Esophagus squamous epithelium (tissue), 5 donors: ENCODE measurements around the gene MICB. TPM values are rescaled to one million over a fixed set of nuclear protein-coding genes. Genes with fewer than 3 reads are reported as not detected.
A peak's percentile ranks its signal among the peaks of the same experiment; 100 is the strongest.

ENCODE experiments used
- DNase-seq: peaks from one replicate; lab custom pipeline; 2025; lab: John Stamatoyannopoulos, UW
- H3K27ac ChIP-seq, 4 donors: fragments of 200-600 bp; sonication (generic); one replicate each; pipeline ENCODE4 v1.5.1; 2016 to 2019; ENCODE audit warnings: mild to moderate bottlenecking in 1 of 4
- H3K27me3 ChIP-seq, 4 donors: fragments of 200-600 bp; sonication (generic); 1 replicate in 3 of 4; 2 replicates in 1 of 4; pipeline versions ENCODE4 v1.5.1 to v1.6.0; 2017 to 2021; ENCODE audit warnings: antibody characterized with exemption in 1 of 4
- H3K36me3 ChIP-seq, 3 donors: fragments of 200-600 bp; sonication (generic); one replicate each; pipeline ENCODE4 v1.5.1; 2016 to 2019
- H3K4me1 ChIP-seq, 3 donors: fragments of 200-600 bp; sonication (generic); one replicate each; pipeline ENCODE4 v1.5.1; 2017 to 2019
- H3K4me3 ChIP-seq, 4 donors: fragments of 200-600 bp; sonication (generic); 1 replicate in 3 of 4; 2 replicates in 1 of 4; pipeline ENCODE4 v1.5.1; 2016 to 2019; ENCODE audit warnings: mild to moderate bottlenecking in 2 of 4, moderate library complexity in 1 of 4
- H3K9me3 ChIP-seq, 3 donors: fragments of 200-600 bp; sonication (generic); one replicate each; pipeline ENCODE4 v1.5.1; 2016 to 2019
- POLR2A ChIP-seq, 4 donors: fragments of 450-650 bp; IDR thresholded peaks; one replicate each; pipeline ENCODE4 v1.6.1; 2017; ENCODE audit warnings: antibody characterized with exemption in 4 of 4, mild to moderate bottlenecking in 4 of 4, moderate library complexity in 3 of 4
- WGBS, 2 donors: methylation state at CpG; one replicate each; pipeline ENCODE4 v1.1.5; 2018; 5-methylcytosine and 5-hydroxymethylcytosine counted together
- intact Hi-C: fragments of 100-400 bp; cut with DNase I; formaldehyde crosslinking; loops from one replicate; pipeline ENCODE4 v1.15.0; 2022
- total RNA-seq, 4 donors: library from RNA; depleted of rRNA; stranded (reverse); fragments of >200 nt; gene quantifications; one replicate each; pipeline ENCODE4 v1.1.0, GENCODE V29; 2016
- TF ChIP-seq, protein P1 (sequence below), 6 experiments: fragments of 450-650 bp in 4 of 6; fragments of 200-600 bp in 2 of 6; sonication (generic) in 2 of 6; IDR thresholded peaks; one replicate each; pipeline ENCODE4 v1.5.1; 2016 to 2019; ENCODE audit warnings: antibody characterized with exemption in 6 of 6, mild to moderate bottlenecking in 4 of 6, moderate library complexity in 4 of 6
- donor health status: DM: yes; HTN: yes; CAD: no.

Gene MICB
- total RNA-seq, 4 donors from 2014 or later: 0.23 to 2.6 (median 2.1) TPM

GRCh38 chr6:31465185-31465536 lies 32.8 kb upstream of the MICB start:
- DNase-seq: no peak

DNA sequence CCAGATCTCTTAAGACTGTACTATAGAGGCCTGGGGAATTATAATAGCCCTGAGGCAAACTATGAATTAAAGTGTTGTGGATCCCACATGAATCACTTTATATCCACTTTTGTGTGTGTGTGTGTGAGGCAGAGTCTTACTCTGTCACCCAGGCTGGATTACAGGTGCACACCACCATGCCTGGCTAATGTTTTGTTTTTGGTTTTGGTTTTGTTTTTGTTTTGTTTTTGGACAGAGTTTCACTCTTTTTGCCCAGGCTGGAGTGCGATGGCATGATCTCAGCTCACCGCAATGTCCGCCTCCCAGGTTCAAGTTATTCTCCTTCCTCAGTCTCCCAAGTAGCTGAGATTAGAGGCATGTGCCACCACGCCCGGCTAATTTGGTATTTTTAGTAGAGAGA lies 32.2 kb upstream of the MICB start:
- H3K4me3 ChIP-seq: no peak overlapping the region
- H3K9me3 ChIP-seq: no peaks in the 10 kb centered on the region
- H3K27ac ChIP-seq: no peak overlapping the region
- no peak for DNase-seq
- TF ChIP-seq, protein P1, sequence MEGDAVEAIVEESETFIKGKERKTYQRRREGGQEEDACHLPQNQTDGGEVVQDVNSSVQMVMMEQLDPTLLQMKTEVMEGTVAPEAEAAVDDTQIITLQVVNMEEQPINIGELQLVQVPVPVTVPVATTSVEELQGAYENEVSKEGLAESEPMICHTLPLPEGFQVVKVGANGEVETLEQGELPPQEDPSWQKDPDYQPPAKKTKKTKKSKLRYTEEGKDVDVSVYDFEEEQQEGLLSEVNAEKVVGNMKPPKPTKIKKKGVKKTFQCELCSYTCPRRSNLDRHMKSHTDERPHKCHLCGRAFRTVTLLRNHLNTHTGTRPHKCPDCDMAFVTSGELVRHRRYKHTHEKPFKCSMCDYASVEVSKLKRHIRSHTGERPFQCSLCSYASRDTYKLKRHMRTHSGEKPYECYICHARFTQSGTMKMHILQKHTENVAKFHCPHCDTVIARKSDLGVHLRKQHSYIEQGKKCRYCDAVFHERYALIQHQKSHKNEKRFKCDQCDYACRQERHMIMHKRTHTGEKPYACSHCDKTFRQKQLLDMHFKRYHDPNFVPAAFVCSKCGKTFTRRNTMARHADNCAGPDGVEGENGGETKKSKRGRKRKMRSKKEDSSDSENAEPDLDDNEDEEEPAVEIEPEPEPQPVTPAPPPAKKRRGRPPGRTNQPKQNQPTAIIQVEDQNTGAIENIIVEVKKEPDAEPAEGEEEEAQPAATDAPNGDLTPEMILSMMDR (IDR thresholded peaks at IDR 0.05): no peak
- no peak for TF ChIP-seq POLR2A (IDR thresholded peaks at IDR 0.05)
- 93 to 98% methylated on average over 5 of the region's 5 CpGs for WGBS, 2 donors
- H3K4me1 ChIP-seq: peaks cover 8 to 54% (median 19%) of the 10 kb centered on the region in 3 donors
- H3K27me3 ChIP-seq: no peaks in the 10 kb centered on the region
- intact Hi-C loops: no loop called here
- no peaks in the 10 kb centered on the region for H3K36me3 ChIP-seq

More at GRCh38 chr6:31465185-31465536, 32.8 kb upstream of the MICB start:
- no peak for TF ChIP-seq POLR2A (IDR thresholded peaks at IDR 0.05)
- TF ChIP-seq, protein P1 (IDR thresholded peaks at IDR 0.05): no peak
- Histone ChIP-seq H3K4me3 (peak overlapping the region in 2 of 4 donors; percentile 65 to 79), H3K27me3 (no peaks in the 10 kb centered on the region), H3K4me1 (peaks cover 8 to 51% (median 19%) of the 10 kb centered on the region in 3 donors), H3K9me3 (no peaks in the 10 kb centered on the region), H3K27ac (no peak overlapping the region), H3K36me3 (no peaks in the 10 kb centered on the region)
- WGBS, 2 donors: 100% methylated on average over 1 of the region's 1 CpG
- intact Hi-C loops: no loop called here

DNA sequence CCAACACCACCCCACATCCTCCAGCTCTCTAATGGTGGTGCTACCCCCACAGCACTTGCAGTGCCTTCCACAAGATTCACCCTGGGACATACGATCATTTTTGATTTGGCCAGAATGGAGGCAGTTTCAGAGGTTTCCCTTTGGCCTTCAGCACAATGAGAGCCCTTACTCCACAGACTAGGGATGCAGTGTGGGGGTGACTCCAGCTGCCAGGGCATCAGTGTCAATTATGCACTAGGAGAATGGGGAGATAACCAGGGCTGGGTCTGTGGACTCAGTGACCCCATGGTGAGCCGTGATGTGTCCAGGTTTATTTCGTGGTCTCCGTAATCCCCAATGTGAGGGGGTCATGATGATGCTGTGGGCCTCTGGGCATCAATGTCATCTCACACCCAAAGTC lies 31.5 kb upstream of the MICB start:
- Histone ChIP-seq H3K36me3 (no peaks in the 10 kb centered on the region), H3K27me3 (no peaks in the 10 kb centered on the region), H3K4me3 (no peak overlapping the region), H3K4me1 (peaks cover 8 to 54% (median 20%) of the 10 kb centered on the region in 3 donors), H3K27ac (no peak overlapping the region), H3K9me3 (no peaks in the 10 kb centered on the region)
- no peak for DNase-seq
- intact Hi-C loops: no loop called here
- TF ChIP-seq, protein P1 (IDR thresholded peaks at IDR 0.05): no peak
- TF ChIP-seq POLR2A (IDR thresholded peaks at IDR 0.05): no peak
- 86 to 90% methylated on average over 4 of the region's 4 CpGs for WGBS, 2 donors

- DNase-seq: no peak
- H3K4me3 ChIP-seq: no peak overlapping the region
- TF ChIP-seq POLR2A (IDR thresholded peaks at IDR 0.05): no peak
- TF ChIP-seq, protein P1 (IDR thresholded peaks at IDR 0.05): no peak
- H3K9me3 ChIP-seq: no peaks in the 10 kb centered on the region
- no peaks in the 10 kb centered on the region for H3K36me3 ChIP-seq
- H3K27me3 ChIP-seq: no peaks in the 10 kb centered on the region
- 75 to 81% methylated on average over 8 of the region's 8 CpGs for WGBS, 2 donors
- no peak overlapping the region for H3K27ac ChIP-seq
- intact Hi-C loops: no loop called here
- peaks cover 8 to 54% (median 19%) of the 10 kb centered on the region in 3 donors for H3K4me1 ChIP-seq
These were observed 30.8 kb upstream of the MICB start for GRCh38 chr6:31467151-31467550.

GRCh38 chr6:31468311-31468710 lies 29.6 kb upstream of the MICB start:
- no peaks in the 10 kb centered on the region for H3K9me3 ChIP-seq
- 95 to 100% methylated on average over 2 of the region's 2 CpGs for WGBS, 2 donors

More at GRCh38 chr6:31468311-31468710, 29.6 kb upstream of the MICB start:
- peaks cover 4 to 54% (median 12%) of the 10 kb centered on the region in 3 donors for H3K4me1 ChIP-seq
- intact Hi-C loops: no loop called here
- no peak for TF ChIP-seq POLR2A (IDR thresholded peaks at IDR 0.05)
- TF ChIP-seq, protein P1 (IDR thresholded peaks at IDR 0.05): no peak
- DNase-seq: no peak
- no peaks in the 10 kb centered on the region for H3K36me3 ChIP-seq
- no peaks in the 10 kb centered on the region for H3K27me3 ChIP-seq
- H3K4me3 ChIP-seq: no peak overlapping the region
- no peak overlapping the region for H3K27ac ChIP-seq
